Peyer's patch (tissue), 4 donors: ENCODE results near the gene TCF7L2.

Source experiments
- POLR2A ChIP-seq, 2 donors: fragments of 450-650 bp; IDR thresholded peaks; one replicate each; pipeline ENCODE4 v1.5.1; 2017; ENCODE audit warnings: antibody characterized with exemption in 2 of 2, mild to moderate bottlenecking in 2 of 2, moderate library complexity in 2 of 2
- TF ChIP-seq, protein P1 (sequence below), 6 experiments: fragments of 450-650 bp in 4 of 6; fragments of 200-600 bp in 2 of 6; sonication (generic) in 1 of 6; IDR thresholded peaks; one replicate each; pipeline ENCODE4 v1.5.1; 2017 to 2019; ENCODE audit warnings: antibody characterized with exemption in 6 of 6, mild to moderate bottlenecking in 3 of 6, moderate library complexity in 1 of 6

DNA sequence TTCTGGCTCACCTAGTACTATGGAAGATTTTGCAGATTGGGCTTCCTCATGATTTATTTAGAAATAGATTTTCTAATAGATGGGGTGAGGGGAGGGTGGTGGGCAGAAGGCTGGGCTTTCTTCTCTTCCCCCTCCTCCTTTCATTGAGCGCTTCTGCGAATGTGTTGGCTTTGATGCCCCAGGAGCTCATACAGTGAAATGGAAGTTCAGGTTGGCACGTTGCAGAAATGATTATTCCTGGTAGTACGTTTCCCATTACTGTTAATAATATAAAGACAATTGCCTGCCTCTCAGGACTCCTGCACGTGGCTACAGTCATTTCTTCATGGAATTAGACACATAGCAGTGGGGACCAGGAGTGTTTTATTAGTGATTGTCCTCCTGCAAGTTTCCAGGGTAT is 39.8 kb downstream of the TCF7L2 start:
- TF ChIP-seq, protein P1, sequence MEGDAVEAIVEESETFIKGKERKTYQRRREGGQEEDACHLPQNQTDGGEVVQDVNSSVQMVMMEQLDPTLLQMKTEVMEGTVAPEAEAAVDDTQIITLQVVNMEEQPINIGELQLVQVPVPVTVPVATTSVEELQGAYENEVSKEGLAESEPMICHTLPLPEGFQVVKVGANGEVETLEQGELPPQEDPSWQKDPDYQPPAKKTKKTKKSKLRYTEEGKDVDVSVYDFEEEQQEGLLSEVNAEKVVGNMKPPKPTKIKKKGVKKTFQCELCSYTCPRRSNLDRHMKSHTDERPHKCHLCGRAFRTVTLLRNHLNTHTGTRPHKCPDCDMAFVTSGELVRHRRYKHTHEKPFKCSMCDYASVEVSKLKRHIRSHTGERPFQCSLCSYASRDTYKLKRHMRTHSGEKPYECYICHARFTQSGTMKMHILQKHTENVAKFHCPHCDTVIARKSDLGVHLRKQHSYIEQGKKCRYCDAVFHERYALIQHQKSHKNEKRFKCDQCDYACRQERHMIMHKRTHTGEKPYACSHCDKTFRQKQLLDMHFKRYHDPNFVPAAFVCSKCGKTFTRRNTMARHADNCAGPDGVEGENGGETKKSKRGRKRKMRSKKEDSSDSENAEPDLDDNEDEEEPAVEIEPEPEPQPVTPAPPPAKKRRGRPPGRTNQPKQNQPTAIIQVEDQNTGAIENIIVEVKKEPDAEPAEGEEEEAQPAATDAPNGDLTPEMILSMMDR (IDR thresholded peaks at IDR 0.05): no peak
- TF ChIP-seq POLR2A (IDR thresholded peaks at IDR 0.05): no peak
